HFFc6 (cell line): ENCODE measurements around the gene ABCC9. TPM values are rescaled to one million over a fixed set of nuclear protein-coding genes. Genes with fewer than 3 reads are reported as not detected.

Experiments
- DNase-seq: peaks from one replicate; pipeline ENCODE4 v3.0.0-alpha.2; 2018
- H3K27ac Mint-ChIP-seq: 2 replicates; pipeline ENCODE4 v1.8.0; 2020; ENCODE audit warnings: mild to moderate bottlenecking, mixed read lengths
- H3K27me3 Mint-ChIP-seq: 2 replicates; pipeline ENCODE4 v1.8.0; 2021; ENCODE audit warnings: mild to moderate bottlenecking, moderate library complexity, mixed read lengths; ENCODE audit not compliant: insufficient read depth
- H3K36me3 Mint-ChIP-seq: 2 replicates; pipeline ENCODE4 v1.8.0; 2021; ENCODE audit warnings: low read depth, mixed read lengths
- H3K4me1 Mint-ChIP-seq: 2 replicates; pipeline ENCODE4 v1.8.0; 2020; ENCODE audit warnings: low read depth, mixed read lengths
- H3K4me3 Mint-ChIP-seq: 2 replicates; pipeline ENCODE4 v1.8.0; 2020; ENCODE audit warnings: mild to moderate bottlenecking, moderate library complexity, mixed read lengths
- H3K9me3 Mint-ChIP-seq: 2 replicates; pipeline ENCODE4 v1.8.0; 2020; ENCODE audit warnings: mild to moderate bottlenecking, mixed read lengths
- total RNA-seq, 6 experiments: library from RNA; stranded (reverse); fragmentation: NEBNext Ultra II Directional; extraction: Animal tissue kit (Norgen Biotek cat#: 25700); gene quantifications; 2 replicates in 1 of 6; 3 replicates in 5 of 6; pipeline ENCODE4 v1.2.3, GENCODE V29; 2021
- TF ChIP-seq, protein P1 (sequence below): fragments of 200-600 bp; sonication (generic); IDR thresholded peaks from 2 replicates; pipeline ENCODE4 v1.5.0; 2021; ENCODE audit warnings: antibody characterized with exemption, mild to moderate bottlenecking

Gene ABCC9
- total RNA-seq, 6 experiments from 2014 or later: 0.81 to 9.7 (median 8.2) TPM

DNA sequence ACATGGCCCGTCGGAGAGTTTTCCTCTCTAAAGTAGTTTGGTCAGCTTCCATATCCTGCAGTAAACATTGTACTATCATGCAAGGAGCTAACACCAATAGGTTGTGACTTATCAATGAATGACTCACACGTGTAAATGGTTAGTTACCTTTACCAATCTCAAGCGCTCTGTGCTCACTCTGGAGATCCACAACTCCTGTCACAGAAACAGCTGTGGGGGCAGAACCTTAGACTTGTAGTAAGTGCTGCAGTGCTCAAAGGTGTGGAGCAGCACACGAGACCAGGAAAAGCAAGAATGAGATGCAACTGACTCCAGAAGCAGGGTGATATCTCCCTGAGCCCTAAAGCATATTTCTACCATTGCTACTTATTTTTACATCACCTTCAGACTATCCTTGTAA lies 93.0 kb downstream of the ABCC9 start:
- H3K4me1 Mint-ChIP-seq: peaks cover 28% of the 10 kb centered on the region

DNA sequence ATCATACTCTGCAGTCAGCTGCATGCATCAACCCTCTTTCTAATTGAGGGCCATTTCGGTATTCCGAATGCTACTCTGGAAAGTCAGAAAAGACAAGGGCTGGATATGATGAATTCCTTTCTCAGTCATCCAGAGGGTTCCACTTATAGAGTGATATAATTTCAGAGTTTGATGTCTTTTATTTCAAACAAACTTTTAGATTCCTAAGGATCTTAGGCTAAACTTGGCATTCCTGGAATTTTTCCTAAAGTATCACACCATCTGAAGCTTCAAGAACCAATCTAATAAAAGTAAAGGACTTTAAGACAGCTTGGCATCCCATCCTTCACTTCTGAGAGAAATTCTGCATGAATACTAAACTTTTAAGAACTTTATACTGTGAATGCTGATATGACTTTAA lies 97.4 kb downstream of the ABCC9 start:
- TF ChIP-seq, protein P1, sequence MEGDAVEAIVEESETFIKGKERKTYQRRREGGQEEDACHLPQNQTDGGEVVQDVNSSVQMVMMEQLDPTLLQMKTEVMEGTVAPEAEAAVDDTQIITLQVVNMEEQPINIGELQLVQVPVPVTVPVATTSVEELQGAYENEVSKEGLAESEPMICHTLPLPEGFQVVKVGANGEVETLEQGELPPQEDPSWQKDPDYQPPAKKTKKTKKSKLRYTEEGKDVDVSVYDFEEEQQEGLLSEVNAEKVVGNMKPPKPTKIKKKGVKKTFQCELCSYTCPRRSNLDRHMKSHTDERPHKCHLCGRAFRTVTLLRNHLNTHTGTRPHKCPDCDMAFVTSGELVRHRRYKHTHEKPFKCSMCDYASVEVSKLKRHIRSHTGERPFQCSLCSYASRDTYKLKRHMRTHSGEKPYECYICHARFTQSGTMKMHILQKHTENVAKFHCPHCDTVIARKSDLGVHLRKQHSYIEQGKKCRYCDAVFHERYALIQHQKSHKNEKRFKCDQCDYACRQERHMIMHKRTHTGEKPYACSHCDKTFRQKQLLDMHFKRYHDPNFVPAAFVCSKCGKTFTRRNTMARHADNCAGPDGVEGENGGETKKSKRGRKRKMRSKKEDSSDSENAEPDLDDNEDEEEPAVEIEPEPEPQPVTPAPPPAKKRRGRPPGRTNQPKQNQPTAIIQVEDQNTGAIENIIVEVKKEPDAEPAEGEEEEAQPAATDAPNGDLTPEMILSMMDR: no peak
- no peaks in the 10 kb centered on the region; the same call in 1 of the 2 replicates for H3K36me3 Mint-ChIP-seq
- H3K27ac Mint-ChIP-seq: no peak overlapping the region

More for the DNA sequence above, 93.0 kb downstream of the ABCC9 start:
- no peak overlapping the region for H3K4me3 Mint-ChIP-seq
- no peaks in the 10 kb centered on the region for H3K27me3 Mint-ChIP-seq
- no peak overlapping the region for H3K27ac Mint-ChIP-seq
- H3K9me3 Mint-ChIP-seq: no peaks in the 10 kb centered on the region
- no peak for DNase-seq
- H3K36me3 Mint-ChIP-seq: no peaks in the 10 kb centered on the region
- TF ChIP-seq, protein P1: no peak

DNA sequence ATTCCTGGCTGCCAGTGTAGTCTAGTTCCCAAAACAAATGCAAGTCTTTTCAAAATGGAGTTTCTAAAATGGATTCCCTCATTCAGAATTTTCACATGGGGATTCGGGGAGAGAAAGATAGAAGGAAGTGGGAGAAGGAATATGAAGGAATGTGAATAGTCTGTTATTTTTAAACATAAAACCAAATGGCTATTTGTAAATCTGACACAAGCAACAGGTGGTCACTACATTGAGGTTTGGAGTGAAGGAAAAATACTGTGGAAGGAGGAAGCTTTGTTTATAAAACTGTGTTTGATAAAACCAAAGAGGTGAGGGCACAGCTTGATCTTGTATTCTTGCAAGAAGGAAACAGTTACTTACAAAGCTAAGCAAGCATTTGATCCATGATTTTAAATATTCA lies 101.5 kb downstream of the ABCC9 start:
- Mint-ChIP-seq H3K9me3 (no peaks in the 10 kb centered on the region; the same call in 1 of the 2 replicates), H3K36me3 (no peaks in the 10 kb centered on the region; the same call in 1 of the 2 replicates), H3K27ac (no peak overlapping the region), H3K4me3 (no peak overlapping the region), H3K4me1 (no peaks in the 10 kb centered on the region), H3K27me3 (no peaks in the 10 kb centered on the region)
- no peak for DNase-seq
- TF ChIP-seq, protein P1: no peak

More for the DNA sequence above, 97.4 kb downstream of the ABCC9 start:
- H3K9me3 Mint-ChIP-seq: no peaks in the 10 kb centered on the region; the same call in 1 of the 2 replicates
- H3K27me3 Mint-ChIP-seq: no peaks in the 10 kb centered on the region
- no peaks in the 10 kb centered on the region for H3K4me1 Mint-ChIP-seq
- no peak overlapping the region for H3K4me3 Mint-ChIP-seq
- no peak for DNase-seq

DNA sequence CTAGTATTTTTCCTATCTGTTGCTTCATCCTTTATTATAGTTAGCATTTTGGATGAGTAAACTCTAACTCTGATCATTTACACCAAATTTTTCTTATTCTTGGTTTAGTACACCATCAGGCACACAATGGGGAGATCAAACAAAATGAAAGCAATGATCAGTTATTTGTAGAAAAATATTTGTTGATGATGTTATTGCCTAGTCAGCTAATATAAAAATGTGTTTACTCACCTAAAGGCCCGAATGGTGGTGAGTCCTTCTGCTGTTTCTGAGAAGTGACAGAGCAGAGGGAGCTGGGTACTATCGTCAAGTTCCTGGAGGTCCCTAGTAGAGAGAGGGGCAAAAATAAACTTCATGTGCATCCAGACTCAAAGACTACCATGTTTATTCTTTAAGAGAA lies 103.4 kb downstream of the ABCC9 start:
- Mint-ChIP-seq H3K27me3 (no peaks in the 10 kb centered on the region), H3K9me3 (peaks cover 7% of the 10 kb centered on the region; the same call in 1 of the 2 replicates), H3K4me3 (no peak overlapping the region), H3K36me3 (peaks cover 6% of the 10 kb centered on the region; the same call in 1 of the 2 replicates), H3K27ac (no peak overlapping the region), H3K4me1 (peaks cover under 1% of the 10 kb centered on the region; the same call in 1 of the 2 replicates)
- TF ChIP-seq, protein P1: no peak
- no peak for DNase-seq

DNA sequence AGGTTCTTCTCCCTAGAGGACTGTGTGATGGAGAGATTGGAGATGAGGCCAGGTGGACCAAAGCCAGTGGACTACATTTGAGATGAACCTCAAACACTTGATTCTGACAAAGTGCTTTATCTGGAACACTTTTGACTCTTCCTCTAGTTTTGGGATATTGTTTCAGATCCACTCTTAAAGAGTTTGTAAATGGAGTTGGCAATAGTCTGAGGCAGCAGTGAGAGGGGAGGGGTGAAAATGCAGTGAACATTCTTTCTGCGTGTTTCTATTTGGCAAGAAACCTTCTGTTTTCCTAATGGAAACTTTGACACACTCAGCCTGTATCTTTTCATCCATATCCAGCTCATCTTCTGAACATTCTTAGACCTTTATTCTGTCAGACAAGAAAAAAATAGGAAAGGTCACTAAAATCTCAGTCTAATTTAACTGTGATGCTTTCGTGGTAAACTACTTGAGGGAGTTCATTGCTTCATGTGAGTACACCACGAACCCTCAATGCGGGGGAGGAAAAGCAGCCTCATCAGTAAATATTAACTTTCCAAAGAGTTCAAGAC lies 109.4 kb downstream of the ABCC9 start:
- H3K27me3 Mint-ChIP-seq: no peaks in the 10 kb centered on the region
- peak overlapping the region; percentile 55; the same call in 1 of the 2 replicates for H3K27ac Mint-ChIP-seq
- peaks cover 18% of the 10 kb centered on the region; the same call in 1 of the 2 replicates for H3K4me1 Mint-ChIP-seq
- TF ChIP-seq, protein P1: no peak
- H3K9me3 Mint-ChIP-seq: peaks cover 7% of the 10 kb centered on the region; the same call in 1 of the 2 replicates
- peak overlapping the region; percentile 2; the same call in 1 of the 2 replicates for H3K4me3 Mint-ChIP-seq
- DNase-seq: no peak
- 0 out of 2 replicates have a peak, but pooled peaks cover 6% of the 10 kb centered on the region for H3K36me3 Mint-ChIP-seq
